AG09309 (cell line): Measurements from ENCODE around the gene HAS3.
"Not testable (repeated sequence)": the region's sequence is repeated elsewhere in the genome, so short reads cannot be mapped to it uniquely, and the experiment has no call there.

ENCODE experiments used
- DNase-seq: peaks from one replicate; pipeline ENCODE4 v3.0.0-alpha.2; 2010; ENCODE audit warnings: low read depth
- H3K4me3 ChIP-seq: 2 replicates; pipeline ENCODE4 v1.5.1; 2011; ENCODE audit warnings: mild to moderate bottlenecking, low read depth, low read length, moderate library complexity; ENCODE audit not compliant: control insufficient read depth
- CTCF ChIP-seq: IDR thresholded peaks from 2 replicates; pipeline ENCODE4 v1.5.1; 2011; ENCODE audit warnings: mild to moderate bottlenecking, low read depth, low read length, inconsistent platforms; ENCODE audit not compliant: insufficient read depth, control insufficient read depth; ENCODE audit errors: missing control alignments

HAS3 gene

GRCh38 chr16:69105501-69106361 lies at the start of gene HAS3:
HAS3 (plus strand) TSS chr16:69105653; CDS start chr16:69109396, 3,743 bp downstream.
- peak; percentile 45 for TF ChIP-seq CTCF
- DNase-seq, result peak; percentile 24
- peak within 1 kb of the TSS; percentile 58 for H3K4me3 ChIP-seq

GRCh38 chr16:69055980-69056379 lies 49.5 kb upstream of the HAS3 start:
- TF ChIP-seq CTCF, result no peak
- H3K4me3 ChIP-seq, result no peak overlapping the region
- no peak for DNase-seq

GRCh38 chr16:69056421-69056820 lies 49.0 kb upstream of the HAS3 start:
- no peak overlapping the region for H3K4me3 ChIP-seq
- DNase-seq, result no peak
- no peak for TF ChIP-seq CTCF

- H3K4me3 ChIP-seq, result no peak overlapping the region
- no peak for TF ChIP-seq CTCF
- DNase-seq, result peak; percentile 70
Measured at GRCh38 chr16:69057400-69058378, 47.8 kb upstream of the HAS3 start.

- not testable (repeated sequence) for H3K4me3 ChIP-seq, DNase-seq
Measured at GRCh38 chr16:69063491-69063890, 42.0 kb upstream of the HAS3 start.

- DNase-seq, result no peak
- no peak overlapping the region for H3K4me3 ChIP-seq
- no peak for TF ChIP-seq CTCF
Measured at GRCh38 chr16:69064124-69064763, 41.2 kb upstream of the HAS3 start.
